Activated CD8-positive, alpha-beta memory T cell treated with anti-CD3 and anti-CD28 coated beads, Interleukin-2, amount 50 U/mL, for 24 hours (primary cell): ENCODE results near the gene GRID2.

ENCODE experiments used
- DNase-seq: peaks from one replicate; pipeline ENCODE4 v3.0.0-alpha.2; 2020; ENCODE audit errors: extremely low read depth

Gene GRID2

DNA sequence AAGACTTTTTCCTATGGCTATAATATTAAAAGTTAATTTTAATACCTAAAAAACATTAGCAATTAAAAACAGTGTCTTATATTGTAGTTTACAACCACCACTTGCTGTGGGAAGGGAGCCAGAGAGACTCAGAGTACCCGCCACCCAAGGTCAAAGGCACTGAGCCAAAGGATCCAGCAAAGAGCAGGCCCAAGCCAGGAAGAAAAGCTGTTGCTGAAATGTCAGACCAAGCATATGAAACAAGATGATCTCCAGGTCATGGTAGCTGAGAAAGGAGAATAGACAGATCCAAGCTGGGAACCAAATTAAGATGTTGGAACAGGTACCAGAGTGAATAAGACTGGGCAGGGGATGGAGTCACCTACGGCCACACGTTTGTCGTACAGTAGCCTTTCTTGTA is 1506.0 kb downstream of the GRID2 start:
- DNase-seq, result no peak

DNA sequence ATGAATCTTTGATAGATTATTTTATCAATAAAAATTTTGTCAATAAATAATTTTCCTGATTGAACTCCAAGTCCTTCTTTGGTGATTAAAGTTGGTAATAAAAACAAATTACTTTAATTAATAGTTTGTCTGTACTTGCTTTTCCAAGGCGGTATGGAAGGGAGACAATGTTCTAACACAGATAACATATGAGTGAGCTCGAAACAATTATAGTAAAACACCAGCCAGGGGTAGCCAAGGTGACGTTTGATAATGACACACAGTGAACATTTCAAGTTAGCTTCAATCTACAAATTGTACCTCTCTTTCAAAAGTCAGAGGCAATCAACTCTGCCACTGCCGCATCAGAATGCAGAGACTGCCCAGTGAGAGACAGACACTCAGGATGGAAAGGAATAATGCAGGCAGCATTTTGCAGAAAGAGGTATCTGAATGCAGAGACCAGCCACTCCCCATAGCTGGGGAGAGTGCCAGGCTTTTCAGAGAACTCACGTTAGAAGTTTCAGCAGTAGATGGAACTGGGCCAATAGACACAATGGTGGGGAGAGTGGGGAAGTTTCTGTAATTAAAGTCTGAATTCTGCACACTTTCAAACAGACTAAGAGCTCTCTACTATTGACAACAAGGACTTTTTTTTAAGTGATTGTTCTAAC is 1506.7 kb downstream of the GRID2 start:
- DNase-seq, result no peak

DNA sequence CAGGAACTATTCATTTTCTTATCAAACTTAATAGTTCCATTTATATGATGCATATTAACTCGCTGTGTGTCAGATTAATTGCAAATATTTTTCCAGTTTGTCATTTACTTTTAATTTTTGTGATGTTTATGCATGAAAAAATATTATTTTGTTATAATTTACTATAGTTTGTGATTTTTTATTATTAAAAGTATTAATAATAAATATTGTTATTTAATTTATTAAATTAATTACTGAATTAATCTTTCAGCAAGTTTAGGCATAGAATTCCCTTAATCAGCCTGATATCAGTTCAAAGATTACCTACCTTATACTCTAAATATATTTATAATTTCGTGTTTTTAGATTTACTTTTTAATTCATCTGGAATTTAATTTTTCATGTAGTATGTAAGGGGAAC is 1509.3 kb downstream of the GRID2 start:
- no peak for DNase-seq

DNA sequence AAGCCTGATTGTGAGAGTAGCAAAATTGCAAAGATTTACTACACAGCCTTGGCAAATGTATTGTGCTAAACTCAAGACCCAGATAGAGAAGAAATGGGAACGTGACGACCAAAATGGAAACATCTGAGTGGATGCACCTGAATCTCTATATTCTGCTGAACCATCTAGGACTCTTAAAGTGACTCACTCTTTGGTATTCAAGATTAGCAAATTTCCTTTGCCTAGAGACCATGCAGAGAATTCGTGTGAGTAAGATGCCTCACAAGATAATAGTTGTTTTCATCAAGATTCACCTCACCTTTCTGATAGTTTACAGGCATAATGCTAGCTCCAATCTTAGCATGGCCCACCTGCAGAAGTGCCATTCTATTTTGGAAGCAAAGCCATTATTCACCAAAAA is 1510.4 kb downstream of the GRID2 start:
- DNase-seq, result no peak

DNA sequence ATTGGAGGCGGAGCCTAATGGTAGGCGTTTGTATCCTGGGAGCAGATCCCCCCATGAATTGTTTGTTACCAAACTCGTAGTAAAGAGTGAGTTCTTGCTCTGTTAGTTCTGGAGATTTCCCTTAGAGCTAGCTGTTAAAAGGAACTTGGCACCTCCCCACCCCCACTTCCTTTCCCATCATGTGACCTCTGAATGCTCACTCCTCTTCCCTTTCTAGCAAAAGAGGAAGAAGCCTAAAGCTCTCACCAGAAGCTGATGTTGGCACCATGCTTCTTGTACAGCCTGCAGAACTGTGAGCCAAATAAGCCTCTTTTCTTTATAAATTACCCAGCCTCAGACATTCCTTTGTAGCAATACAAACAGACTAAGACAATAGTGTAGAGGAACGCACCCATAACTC is 1511.0 kb downstream of the GRID2 start:
- DNase-seq, result no peak
